HG02852 (cell line): Measurements from ENCODE around the gene MOBP.
"Not testable (repeated sequence)": the region's sequence is repeated elsewhere in the genome, so short reads cannot be mapped to it uniquely, and the experiment has no call there.

Source experiments
- ATAC-seq: cut with Tn5 transposase; IDR thresholded peaks from one replicate; pipeline ENCODE4 v1.9.1; 2021; ENCODE audit warnings: mild to moderate bottlenecking, moderate library complexity; ENCODE audit not compliant: unreplicated experiment

MOBP gene

DNA sequence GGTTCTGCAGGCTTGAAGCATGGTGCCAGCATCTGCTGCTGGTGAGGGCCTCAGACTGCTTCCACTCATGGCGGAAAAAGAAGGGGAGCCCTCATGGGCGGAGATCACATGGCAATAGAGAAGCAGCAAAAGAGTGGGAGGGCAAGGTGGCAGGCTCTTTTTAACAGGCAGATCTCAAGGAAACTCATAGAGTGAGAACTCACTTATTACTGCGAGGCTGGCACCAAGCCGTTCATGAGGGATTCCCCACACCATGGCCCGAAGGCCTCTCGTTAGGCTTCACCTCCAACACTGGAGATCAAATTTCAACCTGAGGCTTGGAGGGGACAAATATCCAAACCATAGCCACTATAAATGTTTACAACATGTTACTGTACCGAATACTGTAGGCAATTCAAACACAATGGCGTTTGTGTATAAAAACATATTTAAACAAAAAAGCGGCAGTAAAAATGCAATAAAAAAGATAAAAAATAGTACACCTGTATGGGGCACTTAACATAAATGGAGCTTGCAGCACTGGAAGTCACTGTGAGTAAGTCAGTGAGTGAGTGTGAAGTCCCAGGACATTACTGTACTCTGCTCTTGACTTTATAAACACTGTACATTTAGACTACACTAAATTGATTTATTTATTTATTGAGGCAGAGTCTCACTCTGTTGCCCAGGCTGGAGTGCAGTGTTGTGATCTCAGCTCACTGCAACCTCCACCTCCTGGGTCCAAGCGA, 18.8 kb upstream of the MOBP start:
- no peak for ATAC-seq

GRCh38 chr3:39449796-39450195, 17.7 kb upstream of the MOBP start:
- no peak for ATAC-seq

- no peak for ATAC-seq
These were observed 14.3 kb upstream of the MOBP start for GRCh38 chr3:39453134-39453533.

- not testable (repeated sequence) for ATAC-seq
These were observed 13.6 kb upstream of the MOBP start for GRCh38 chr3:39453872-39454271.

DNA sequence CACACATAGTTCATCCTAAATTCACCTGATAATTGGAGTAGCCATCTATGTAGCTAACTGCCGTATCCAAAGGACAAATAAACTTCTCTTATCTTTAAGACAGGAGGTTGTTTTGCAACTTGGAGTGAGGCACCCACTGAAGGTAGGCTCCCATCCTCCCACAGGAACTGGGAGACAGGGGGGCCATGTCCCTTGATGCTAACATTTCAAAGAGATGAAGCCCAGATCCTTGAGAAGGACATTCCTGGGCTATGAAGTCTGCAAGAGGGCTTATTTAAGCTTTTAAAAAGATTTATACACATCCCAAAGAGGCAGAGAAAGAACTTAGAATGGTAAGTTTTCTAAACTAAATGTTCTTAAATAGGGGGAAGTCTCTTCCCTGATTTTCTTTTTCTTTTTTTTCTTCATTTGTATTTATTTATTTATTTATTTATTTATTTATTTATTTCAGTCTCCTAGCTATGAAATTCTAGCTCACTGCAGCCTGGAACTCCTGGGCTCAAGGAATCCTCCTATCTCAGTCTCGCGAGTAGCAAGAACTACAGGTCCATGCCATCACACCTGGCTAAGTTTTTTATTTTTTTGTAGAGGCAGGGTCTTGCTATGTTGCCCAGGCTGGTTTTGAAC, 12.8 kb upstream of the MOBP start:
- no peak for ATAC-seq

- no peak for ATAC-seq
These were observed 11.3 kb upstream of the MOBP start for GRCh38 chr3:39456159-39456558.

DNA sequence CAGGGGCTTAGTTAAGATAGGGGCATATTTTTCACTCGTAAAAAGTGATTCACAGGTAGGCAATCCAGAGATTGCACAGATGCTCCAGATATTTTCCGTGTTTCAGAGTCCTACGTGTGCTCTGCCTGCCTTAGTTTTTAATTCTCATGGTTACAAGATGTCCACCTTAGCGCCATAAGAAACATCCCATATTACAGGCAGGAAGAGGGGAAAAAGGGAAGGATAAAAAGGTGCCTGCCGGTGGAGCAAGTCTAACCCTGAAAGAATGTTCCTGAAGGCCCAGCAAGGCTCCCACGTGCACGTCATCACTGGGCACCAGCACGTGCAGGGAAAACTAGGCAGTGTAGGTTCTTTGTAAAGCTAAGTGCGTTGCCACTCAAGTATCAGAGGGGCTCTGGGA, 10.1 kb upstream of the MOBP start:
- no peak for ATAC-seq

DNA sequence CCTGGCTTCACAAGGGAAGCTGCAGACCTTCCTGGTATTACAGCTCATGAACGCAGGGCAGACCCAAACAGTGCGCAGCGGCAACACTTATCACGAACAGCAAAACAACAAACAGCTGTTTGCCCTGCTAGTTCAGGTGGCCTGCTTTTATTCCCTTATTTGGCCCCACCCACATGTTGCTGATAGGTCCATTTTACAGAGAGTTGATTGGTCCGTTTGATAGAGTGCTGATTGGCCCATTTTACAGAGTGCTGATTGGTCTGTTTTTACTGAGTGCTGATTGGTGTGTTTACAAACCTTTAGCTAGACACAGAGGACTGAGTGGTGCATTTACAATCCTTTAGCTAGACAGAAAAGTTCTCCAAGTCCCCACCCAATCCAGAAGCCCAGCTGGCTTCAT, 8.9 kb upstream of the MOBP start:
- ATAC-seq: not testable (repeated sequence)

DNA sequence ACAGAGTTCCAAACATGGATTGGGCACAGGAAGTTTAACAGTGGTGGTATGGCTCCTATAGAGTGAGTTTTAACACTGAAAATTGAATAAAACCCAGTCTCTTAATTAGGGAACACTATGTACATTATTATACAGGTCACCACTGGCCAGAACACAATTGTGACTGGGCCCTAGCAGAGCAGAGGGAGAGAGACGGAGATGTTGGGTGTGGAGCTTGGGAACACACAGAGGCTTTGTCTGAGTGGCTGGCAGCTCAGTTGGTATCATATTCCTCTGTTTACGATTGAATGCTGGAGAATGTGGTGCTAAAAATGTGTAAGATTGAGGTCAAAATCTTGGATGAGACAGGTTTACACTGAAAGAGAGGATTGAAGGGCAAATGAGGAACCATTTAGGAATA, 6.8 kb upstream of the MOBP start:
- ATAC-seq: no peak

GRCh38 chr3:39463269-39463668, 4.2 kb upstream of the MOBP start:
- no peak for ATAC-seq

DNA sequence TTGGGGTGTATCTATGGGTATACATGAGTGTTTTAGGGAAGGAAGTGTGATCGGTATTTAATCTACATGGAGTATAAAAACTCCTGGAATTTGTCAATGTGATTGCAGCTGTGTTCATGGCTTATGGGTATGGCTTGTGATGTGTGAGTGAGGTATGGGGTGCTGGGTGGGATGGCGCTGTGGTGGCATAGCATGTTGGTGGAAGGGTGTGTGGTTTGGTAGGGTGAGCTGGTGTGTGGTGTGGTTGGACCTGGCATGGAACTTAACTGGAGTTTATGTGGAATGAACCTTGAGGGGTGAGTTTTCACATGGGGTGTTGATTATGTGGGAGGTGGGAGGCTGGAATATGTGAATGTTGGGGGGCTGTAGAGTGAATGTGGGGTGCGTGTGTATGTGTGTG, 492 bp upstream of the MOBP start:
- no peak for ATAC-seq

DNA sequence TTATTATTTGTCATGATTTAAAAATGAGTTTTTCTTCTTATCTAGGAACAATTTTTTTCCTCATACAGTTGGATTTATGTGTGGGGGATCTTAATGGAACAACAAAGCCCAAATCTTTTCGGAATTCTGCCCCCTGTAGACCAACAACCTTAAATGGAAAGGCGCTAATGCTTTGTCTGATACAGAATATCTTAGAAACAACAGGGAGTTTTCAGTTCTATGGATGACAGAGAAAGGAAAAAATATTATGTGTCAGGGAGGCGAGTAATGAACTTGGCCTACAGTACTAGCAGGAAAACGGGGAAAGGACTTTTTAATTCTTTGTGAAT, 592 bp downstream of the MOBP start:
- ATAC-seq: no peak

GRCh38 chr3:39469258-39469657, 1.8 kb downstream of the MOBP start:
- no peak for ATAC-seq

DNA sequence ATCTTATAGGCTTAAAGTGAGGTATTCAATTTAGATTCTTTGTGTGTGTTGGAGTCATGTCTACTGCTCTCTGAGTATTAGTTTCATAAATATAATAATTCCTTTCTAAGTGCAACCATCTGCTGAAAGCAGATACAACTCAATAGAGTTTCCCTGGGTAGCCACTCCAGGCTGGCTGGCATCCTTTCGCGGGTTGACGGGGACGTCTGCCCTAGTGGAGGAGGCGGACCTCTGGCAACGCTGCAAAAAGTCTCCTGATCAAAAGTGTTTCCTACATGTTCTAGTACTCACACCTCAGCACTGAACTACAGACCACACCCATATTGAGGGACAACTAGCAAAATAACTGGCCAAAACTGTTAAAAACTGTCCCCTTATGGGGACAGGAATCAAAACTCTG, 2.5 kb downstream of the MOBP start:
- no peak for ATAC-seq

DNA sequence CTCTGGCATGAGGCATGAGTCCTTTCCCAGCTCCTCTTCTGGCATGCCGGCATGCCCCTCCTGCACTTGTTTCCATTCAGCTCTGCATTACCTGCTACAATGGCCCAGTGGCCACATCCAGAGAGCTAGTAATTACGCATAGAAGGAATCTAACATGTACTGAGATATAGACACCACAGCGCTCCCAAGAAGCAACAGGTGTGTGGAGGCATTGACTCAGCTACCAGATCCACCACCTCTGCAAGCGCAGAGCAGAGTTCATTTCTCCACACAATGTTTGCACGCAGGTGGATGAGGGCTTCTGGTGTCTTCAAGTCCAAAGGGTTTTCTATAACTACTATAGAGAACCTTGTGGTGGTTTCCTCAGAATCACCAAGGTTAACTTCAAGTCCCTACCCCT, 4.2 kb downstream of the MOBP start:
- ATAC-seq: no peak

GRCh38 chr3:39473452-39474125, 6.1 kb downstream of the MOBP start:
- no peak for ATAC-seq

DNA sequence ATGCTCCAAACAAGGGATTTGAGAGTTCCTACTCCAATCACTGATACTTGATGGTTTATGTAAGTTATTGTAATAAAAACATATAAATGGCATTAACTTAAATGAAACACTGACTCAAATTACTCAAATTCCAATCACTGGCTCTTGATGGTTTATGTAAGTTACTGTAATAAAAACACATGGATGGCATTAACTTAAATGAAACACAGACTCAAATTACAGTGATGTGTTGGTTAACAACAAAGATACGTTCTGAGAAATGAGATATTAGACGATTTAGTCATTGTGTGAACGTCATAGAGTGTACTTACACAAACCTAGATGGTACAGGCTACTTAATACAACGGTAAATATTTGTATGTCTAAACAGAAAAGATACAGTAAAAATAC, 6.6 kb downstream of the MOBP start:
- no peak for ATAC-seq

GRCh38 chr3:39476783-39477182, 9.3 kb downstream of the MOBP start:
- ATAC-seq: no peak

DNA sequence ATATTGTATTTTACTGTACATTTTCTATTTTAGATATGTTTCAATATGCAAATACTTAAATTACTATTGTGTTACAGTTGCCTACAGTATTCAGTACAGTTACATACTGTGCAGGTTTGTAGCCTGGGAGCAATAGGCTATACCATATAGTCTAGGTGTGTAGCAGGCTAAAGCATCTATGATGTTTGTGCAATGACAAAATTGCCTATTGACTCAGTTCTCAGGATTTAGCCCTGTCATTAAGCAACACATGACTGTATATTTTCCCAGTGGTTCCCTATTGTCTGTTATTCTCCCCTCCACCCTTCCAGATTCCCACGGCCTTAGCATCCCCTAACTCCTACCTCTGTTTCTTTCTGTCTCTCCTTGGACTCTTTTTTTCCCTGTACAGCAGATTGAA, 10.7 kb downstream of the MOBP start:
- ATAC-seq: no peak

DNA sequence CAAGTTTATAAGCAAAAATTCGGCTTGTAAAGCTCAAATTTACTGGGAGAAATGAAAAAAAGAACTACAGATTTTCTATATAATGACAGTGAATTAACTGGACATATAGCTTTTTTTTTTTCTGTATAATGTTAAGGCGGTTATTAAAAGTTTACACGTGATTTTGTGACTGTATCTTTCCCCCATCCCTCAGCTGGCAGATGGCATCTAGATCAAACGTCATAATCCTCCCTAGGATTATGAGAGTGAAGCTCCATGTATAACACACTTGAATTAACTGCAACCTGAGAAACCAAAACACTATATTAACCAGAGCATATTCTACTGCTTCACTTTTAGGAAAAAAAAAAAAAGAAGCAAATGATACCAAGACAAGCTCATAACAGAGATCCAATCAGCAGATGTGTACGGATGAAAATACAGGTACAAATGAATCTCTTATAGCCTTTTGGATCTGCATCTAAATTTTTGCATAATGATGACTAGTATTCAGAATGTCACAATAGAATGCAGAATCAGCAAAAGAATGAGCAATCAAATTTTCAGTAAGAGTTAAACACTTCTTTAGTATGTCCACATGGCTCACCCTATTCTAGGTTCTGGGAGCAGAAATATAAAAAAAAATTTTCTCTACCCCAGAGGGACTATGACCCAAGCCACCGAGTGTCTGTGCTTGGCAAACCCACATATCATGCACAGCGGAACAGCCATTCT, 12.4 kb downstream of the MOBP start:
- ATAC-seq: no peak

DNA sequence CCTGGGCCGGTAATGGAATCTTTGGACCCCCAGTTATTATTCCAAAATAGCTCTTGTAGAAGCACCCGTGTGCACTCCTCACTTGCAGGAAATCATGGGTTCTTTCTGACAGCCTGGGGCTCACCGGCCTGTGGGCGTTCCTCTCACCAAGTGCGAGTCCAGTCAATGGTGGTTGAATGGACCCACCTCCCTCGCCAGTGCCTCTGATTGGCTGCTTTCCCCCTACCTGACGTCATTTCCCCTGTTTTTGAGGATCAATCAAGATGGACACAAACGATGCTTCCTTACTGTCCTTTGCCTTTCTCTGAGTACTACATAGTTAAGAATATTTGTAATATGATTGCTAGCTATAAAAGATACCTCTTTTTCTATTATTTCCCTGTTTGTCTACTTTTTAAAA, 18.1 kb downstream of the MOBP start:
- no peak for ATAC-seq

DNA sequence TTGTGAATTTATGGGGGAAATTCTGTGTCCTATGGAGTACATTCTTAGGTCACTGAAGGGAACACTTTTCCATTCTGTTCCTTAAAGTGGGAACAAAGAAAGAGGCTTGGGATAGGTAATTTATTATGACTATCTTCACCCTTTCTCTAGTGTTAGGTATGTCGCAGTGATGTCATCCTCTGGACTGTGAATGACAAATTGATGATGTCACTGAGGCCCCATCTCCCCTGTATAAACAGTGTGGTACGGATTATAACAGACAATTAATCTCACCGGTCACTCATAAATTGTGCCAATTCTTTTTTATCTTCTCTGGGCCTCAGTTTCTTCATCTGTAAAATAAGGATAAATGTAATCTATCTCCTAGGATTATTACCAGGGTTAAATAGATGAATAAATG, 23.5 kb downstream of the MOBP start:
- no peak for ATAC-seq
